ENCODE data around the gene ARHGDIB.

DNA sequence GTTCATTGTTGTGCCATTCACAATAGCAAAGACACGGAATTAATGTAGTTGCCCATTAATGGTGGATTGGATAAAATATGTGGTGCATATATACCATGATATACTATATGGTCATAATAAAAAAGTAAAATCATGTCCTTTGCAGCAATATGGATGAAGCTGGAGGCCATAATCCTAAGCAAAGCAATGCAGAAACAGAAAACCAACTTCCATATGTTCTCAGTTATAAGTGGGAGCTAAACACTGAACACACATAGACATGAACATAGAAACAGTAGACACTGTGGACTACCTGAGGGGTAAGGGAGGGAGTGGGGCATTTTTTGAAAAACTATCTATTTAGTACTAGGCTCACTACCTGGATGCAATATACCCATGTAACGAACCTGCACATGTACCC, 20.0 kb downstream of the ARHGDIB start:
- TF ChIP-seq FLYWCH1 (CRISPR knock-in tag; IDR thresholded peaks at IDR 0.05) (no peak), CBX2 (IDR thresholded peaks at IDR 0.05; ENCODE audit: low read depth, low read length) (no peak), CBX2 (CRISPR knock-in tag; IDR thresholded peaks at IDR 0.05; ENCODE audit: low read depth) (no peak), ZNF737 (CRISPR knock-in tag; IDR thresholded peaks at IDR 0.05; ENCODE audit: borderline replicate concordance) (no peak), YY1 (IDR thresholded peaks at IDR 0.05; ENCODE audit: insufficient read depth, insufficient replicate concordance, low read depth, low read length) (no peak), NAIF1 (CRISPR knock-in tag; IDR thresholded peaks at IDR 0.05; ENCODE audit: borderline replicate concordance) (no peak), MED1 (CRISPR knock-in tag; IDR thresholded peaks at IDR 0.05) (no peak), FOSL1 (CRISPR knock-in tag; IDR thresholded peaks at IDR 0.05; ENCODE audit: borderline replicate concordance) (no peak), NR2F2 (IDR thresholded peaks at IDR 0.05; ENCODE audit: borderline replicate concordance, low read depth) (no peak), POLR2A (IDR thresholded peaks at IDR 0.05; ENCODE audit: insufficient read depth in 1 of 2, low read depth in 2 of 2, low read length in 2 of 2) (no peak), ZNF775 (CRISPR knock-in tag; IDR thresholded peaks at IDR 0.05; ENCODE audit: borderline replicate concordance) (no peak), POLR2AphosphoS2 (IDR thresholded peaks at IDR 0.05; ENCODE audit: low read depth, low read length) (no peak)
- TF ChIP-seq, protein P1, sequence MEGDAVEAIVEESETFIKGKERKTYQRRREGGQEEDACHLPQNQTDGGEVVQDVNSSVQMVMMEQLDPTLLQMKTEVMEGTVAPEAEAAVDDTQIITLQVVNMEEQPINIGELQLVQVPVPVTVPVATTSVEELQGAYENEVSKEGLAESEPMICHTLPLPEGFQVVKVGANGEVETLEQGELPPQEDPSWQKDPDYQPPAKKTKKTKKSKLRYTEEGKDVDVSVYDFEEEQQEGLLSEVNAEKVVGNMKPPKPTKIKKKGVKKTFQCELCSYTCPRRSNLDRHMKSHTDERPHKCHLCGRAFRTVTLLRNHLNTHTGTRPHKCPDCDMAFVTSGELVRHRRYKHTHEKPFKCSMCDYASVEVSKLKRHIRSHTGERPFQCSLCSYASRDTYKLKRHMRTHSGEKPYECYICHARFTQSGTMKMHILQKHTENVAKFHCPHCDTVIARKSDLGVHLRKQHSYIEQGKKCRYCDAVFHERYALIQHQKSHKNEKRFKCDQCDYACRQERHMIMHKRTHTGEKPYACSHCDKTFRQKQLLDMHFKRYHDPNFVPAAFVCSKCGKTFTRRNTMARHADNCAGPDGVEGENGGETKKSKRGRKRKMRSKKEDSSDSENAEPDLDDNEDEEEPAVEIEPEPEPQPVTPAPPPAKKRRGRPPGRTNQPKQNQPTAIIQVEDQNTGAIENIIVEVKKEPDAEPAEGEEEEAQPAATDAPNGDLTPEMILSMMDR (CRISPR knock-in tag; IDR thresholded peaks at IDR 0.05), result no peak
- TF ChIP-seq, protein P2, sequence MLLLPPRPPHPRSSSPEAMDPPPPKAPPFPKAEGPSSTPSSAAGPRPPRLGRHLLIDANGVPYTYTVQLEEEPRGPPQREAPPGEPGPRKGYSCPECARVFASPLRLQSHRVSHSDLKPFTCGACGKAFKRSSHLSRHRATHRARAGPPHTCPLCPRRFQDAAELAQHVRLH (CRISPR knock-in tag; IDR thresholded peaks at IDR 0.05; ENCODE audit: borderline replicate concordance, low read depth), result no peak

Measured in HepG2 (cell line).